Tibial nerve (tissue), 4 donors: ENCODE data around the gene IL12B. TPM values are rescaled to one million over a fixed set of nuclear protein-coding genes. Genes with fewer than 3 reads are reported as not detected.
"Not testable (repeated sequence)": the region's sequence is repeated elsewhere in the genome, so short reads cannot be mapped to it uniquely, and the experiment has no call there.

Experiments used
- DNase-seq, 2 donors: peaks; one replicate each; pipeline ENCODE4 v3.0.0-alpha.2; 2019; ENCODE audit warnings: low spot score in 2 of 2
- H3K27ac ChIP-seq, 4 donors: fragments of 200-600 bp; sonication (generic) in 3 of 4; one replicate each; pipeline ENCODE4 v1.5.1; 2017 to 2019; ENCODE audit warnings: mild to moderate bottlenecking in 1 of 4
- H3K27me3 ChIP-seq, 2 donors: fragments of 200-600 bp; sonication (generic) in 1 of 2; one replicate each; pipeline versions ENCODE4 v1.5.1 to v1.6.0; 2017 to 2019
- H3K36me3 ChIP-seq, 3 donors: fragments of 200-600 bp; sonication (generic); one replicate each; pipeline ENCODE4 v1.5.1; 2018 to 2019
- H3K4me1 ChIP-seq, 4 donors: fragments of 200-600 bp; sonication (generic) in 3 of 4; one replicate each; pipeline ENCODE4 v1.5.1; 2017 to 2019
- H3K4me3 ChIP-seq, 4 donors: fragments of 200-600 bp; sonication (generic) in 3 of 4; one replicate each; pipeline ENCODE4 v1.5.1; 2017 to 2019; ENCODE audit warnings: mild to moderate bottlenecking in 1 of 4, moderate library complexity in 1 of 4
- H3K9me3 ChIP-seq, 4 donors: fragments of 200-600 bp; sonication (generic) in 3 of 4; one replicate each; pipeline ENCODE4 v1.5.1; 2017 to 2019
- EP300 ChIP-seq, 2 donors: sonication (generic); formaldehyde crosslinking; IDR thresholded peaks; one replicate each; pipeline ENCODE4 v1.6.1; 2017; ENCODE audit warnings: antibody characterized with exemption in 2 of 2, mild to moderate bottlenecking in 1 of 2
- POLR2A ChIP-seq, 2 donors: fragments of 450-650 bp; IDR thresholded peaks; one replicate each; pipeline ENCODE4 v1.6.1; 2017; ENCODE audit warnings: antibody characterized with exemption in 2 of 2, mild to moderate bottlenecking in 2 of 2, moderate library complexity in 2 of 2
- WGBS, 2 donors: methylation state at CpG; one replicate each; pipeline ENCODE4 v1.1.5; 2018; 5-methylcytosine and 5-hydroxymethylcytosine counted together
- small RNA-seq: library from RNA; depleted of rRNA; stranded (forward); fragments of <200 nt; gene quantifications from one replicate; pipeline ENCODE3, GENCODE V24; 2016
- total RNA-seq, 4 donors: library from RNA; depleted of rRNA; stranded (reverse); fragments of >200 nt; gene quantifications; one replicate each; pipeline ENCODE4 v1.1.0, GENCODE V29; 2016
- TF ChIP-seq, protein P1 (sequence below), 5 experiments: fragments of 200-600 bp in 3 of 5; fragments of 450-650 bp in 2 of 5; sonication (generic) in 3 of 5; IDR thresholded peaks; one replicate each; pipeline ENCODE4 v1.5.1; 2016 to 2019; ENCODE audit warnings: antibody characterized with exemption in 5 of 5, mild to moderate bottlenecking in 3 of 5, moderate library complexity in 2 of 5

IL12B gene
- total RNA-seq, 4 donors from 2014 or later: not detected

DNA sequence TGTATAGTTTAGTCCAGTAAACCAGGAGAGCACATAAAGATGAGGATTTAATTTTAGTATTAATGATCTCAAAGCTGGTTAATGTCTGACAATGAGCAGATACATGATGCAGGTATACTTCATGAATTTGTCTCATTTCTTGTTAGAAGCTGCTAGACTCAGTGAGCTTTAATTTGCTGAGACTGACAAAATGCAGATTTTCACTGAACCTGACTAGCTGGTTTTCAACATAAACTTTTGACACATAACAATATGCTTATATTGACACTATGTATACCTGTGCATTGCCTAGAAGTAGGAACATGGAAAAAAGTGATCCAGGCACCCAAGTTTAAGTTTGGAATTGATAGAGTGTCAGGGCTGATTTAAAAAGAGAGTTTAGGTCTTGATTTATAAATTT lies 56.4 kb downstream of the IL12B start:
- no peak overlapping the region for H3K4me3 ChIP-seq
- DNase-seq: no peak
- no peaks in the 10 kb centered on the region for H3K27me3 ChIP-seq
- no peaks in the 10 kb centered on the region for H3K9me3 ChIP-seq
- peaks cover 0 to 62% (median 0%) of the 10 kb centered on the region in 3 donors for H3K36me3 ChIP-seq
- TF ChIP-seq, protein P1, sequence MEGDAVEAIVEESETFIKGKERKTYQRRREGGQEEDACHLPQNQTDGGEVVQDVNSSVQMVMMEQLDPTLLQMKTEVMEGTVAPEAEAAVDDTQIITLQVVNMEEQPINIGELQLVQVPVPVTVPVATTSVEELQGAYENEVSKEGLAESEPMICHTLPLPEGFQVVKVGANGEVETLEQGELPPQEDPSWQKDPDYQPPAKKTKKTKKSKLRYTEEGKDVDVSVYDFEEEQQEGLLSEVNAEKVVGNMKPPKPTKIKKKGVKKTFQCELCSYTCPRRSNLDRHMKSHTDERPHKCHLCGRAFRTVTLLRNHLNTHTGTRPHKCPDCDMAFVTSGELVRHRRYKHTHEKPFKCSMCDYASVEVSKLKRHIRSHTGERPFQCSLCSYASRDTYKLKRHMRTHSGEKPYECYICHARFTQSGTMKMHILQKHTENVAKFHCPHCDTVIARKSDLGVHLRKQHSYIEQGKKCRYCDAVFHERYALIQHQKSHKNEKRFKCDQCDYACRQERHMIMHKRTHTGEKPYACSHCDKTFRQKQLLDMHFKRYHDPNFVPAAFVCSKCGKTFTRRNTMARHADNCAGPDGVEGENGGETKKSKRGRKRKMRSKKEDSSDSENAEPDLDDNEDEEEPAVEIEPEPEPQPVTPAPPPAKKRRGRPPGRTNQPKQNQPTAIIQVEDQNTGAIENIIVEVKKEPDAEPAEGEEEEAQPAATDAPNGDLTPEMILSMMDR (IDR thresholded peaks at IDR 0.05): no peak
- no peak for TF ChIP-seq POLR2A (IDR thresholded peaks at IDR 0.05)
- no peak for TF ChIP-seq EP300 (IDR thresholded peaks at IDR 0.05)
- no peak overlapping the region for H3K27ac ChIP-seq
- no peaks in the 10 kb centered on the region for H3K4me1 ChIP-seq

DNA sequence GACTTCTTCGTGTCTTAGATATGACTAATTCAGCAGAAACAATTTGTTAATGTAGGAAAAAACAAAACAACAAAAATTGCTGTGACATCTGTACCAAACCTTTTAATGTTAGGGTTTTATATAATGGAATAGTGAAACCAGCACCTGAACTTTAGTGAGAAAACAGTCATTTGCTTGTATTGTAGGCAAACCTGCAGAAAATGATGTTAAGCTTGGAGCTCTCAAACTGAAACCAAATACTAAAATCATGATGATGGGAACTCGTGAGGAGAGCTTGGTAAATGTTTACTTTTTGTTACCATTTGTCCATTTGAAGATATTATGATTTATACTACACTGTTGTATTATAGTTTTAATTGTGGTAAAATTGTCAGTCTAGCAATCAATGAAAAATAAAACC lies 60.6 kb downstream of the IL12B start:
- TF ChIP-seq, protein P1 (IDR thresholded peaks at IDR 0.05): no peak
- TF ChIP-seq POLR2A (IDR thresholded peaks at IDR 0.05): no peak
- no peak for TF ChIP-seq EP300 (IDR thresholded peaks at IDR 0.05)
- no peak overlapping the region for H3K27ac ChIP-seq
- 83 to 91% methylated on average over 2 of the region's 2 CpGs for WGBS, 2 donors
- peaks cover 0 to 29% (median 0%) of the 10 kb centered on the region in 3 donors for H3K36me3 ChIP-seq
- no peak for DNase-seq
- H3K4me3 ChIP-seq: no peak overlapping the region
- H3K27me3 ChIP-seq: no peaks in the 10 kb centered on the region
- H3K4me1 ChIP-seq: peaks cover 0 to 14% (median 0%) of the 10 kb centered on the region in 4 donors
- H3K9me3 ChIP-seq: no peaks in the 10 kb centered on the region

DNA sequence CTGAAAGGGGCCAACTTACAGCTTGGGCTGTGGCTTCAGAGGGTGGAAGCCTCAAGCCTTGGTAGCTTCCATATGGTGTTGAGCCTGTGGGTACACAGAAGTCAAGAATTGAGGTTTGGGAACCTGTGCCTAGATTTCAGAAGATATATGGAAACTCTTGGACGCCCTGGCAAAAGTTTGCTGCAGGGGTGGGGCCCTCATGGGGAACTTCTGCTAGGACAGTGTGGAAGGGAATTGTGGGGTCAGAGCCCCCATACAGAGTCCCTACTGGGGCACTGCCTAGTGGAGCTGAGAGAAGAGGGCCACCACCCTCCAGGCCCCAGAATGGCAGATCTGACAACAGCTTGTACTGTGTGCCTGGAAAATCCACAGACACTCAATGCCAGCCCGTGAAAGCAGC lies 63.5 kb downstream of the IL12B start:
- peaks cover 0 to 34% (median 4%) of the 10 kb centered on the region in 4 donors for H3K4me1 ChIP-seq
- peaks cover 0 to 16% (median 0%) of the 10 kb centered on the region in 3 donors for H3K36me3 ChIP-seq
- not testable (repeated sequence) for H3K4me3 ChIP-seq, H3K27me3 ChIP-seq, H3K9me3 ChIP-seq, DNase-seq, H3K27ac ChIP-seq
- 95 to 100% methylated on average over 2 of the region's 2 CpGs for WGBS, 2 donors

Small RNAs within 50 kb of the gene (small RNA-seq; reads per million reads assigned to genes)
- gene RNU4ATAC2P: not detected

Other genes with a start within 250 kb of the IL12B start
- gene EBF1, start 230.6 kb downstream of the IL12B start, total RNA-seq: 10 to 100 TPM; 47.4 to 76.5 (median 53.9) TPM
- gene RNF145, start 120.9 kb downstream of the IL12B start, total RNA-seq: 10 to 100 TPM; 40.2 to 65.1 (median 50.4) TPM
- 10 to 100 TPM; 12.4 to 30.1 (median 21.4) TPM for gene UBLCP1, start 67.2 kb downstream of the IL12B start, total RNA-seq